HG03460 (cell line): ENCODE results near the gene PHLDB3.

Experiments
- ATAC-seq: cut with Tn5 transposase; IDR thresholded peaks from one replicate; pipeline ENCODE4 v1.9.1; 2021; ENCODE audit not compliant: unreplicated experiment

PHLDB3 gene

DNA sequence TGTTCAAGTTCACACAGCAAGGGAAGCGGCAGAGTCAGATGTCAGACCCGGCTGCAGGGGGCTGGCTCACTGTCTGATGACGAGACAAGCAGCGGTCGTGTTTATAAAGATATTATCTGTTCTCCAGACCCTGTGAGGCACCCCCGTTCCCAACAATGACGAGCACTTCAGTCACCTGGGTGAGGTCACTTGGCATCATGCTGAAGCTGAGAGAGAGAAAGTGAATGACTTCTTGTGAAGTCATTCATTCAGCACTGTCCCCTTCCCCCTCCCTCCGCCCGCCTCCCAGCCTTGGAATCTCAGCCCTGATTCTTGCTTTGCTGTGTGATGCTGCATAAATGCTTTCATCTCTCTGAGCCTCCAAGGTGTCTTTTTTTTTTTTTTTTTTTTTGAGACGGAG is 34.3 kb downstream of the PHLDB3 start:
- no peak for ATAC-seq

DNA sequence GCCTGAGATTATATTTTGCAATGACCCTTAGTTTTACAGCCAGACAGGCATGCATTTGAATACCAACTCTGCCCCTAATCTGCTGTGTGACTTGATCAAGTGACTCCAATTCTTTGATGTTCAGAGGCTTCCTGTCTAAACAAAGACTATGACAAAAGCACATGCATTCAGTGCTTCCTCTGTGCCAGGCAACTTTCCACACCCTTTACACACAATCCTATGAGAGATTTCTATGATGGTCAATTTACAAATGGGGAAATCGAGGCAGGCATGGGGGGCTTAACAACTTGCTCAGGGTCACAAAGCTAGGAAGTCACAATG is 35.4 kb downstream of the PHLDB3 start:
- no peak for ATAC-seq

DNA sequence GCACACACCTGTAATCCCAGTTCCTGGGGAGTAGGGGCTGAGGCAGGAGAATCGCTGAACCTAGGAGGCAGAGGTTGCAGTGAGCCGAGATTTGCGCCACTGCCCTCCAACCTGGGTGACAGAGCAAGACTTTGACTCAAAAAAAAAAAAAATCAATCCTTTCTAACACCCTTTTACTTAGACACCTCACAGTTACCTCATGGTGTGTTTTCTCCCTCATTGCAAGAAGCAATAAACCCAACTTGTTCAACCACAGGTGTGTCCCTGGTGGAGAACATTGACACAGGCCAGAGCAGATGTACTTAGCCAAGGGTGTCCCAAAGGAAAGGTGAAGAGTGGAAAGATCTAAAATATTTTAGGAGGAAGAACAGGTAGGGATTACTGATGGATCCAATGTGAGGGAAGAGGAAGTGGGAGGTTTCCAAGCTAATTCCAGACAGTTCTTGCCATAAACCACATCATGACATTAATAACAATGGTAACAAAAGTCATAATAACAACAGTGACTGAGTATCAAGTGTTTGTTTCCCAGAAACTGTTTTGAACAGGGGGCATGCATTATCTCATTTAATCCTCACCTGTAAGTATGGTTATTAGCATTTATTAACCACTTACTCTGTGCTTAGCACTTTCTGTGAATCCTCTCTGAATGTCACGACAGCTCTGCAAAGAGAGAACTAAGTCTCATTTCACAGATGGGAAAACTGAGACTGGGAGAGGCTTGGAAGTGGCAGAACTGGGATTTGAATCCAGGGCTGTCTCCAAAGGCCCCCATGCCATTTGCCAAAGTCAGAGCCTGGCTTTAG is 36.0 kb downstream of the PHLDB3 start:
- no peak for ATAC-seq

DNA sequence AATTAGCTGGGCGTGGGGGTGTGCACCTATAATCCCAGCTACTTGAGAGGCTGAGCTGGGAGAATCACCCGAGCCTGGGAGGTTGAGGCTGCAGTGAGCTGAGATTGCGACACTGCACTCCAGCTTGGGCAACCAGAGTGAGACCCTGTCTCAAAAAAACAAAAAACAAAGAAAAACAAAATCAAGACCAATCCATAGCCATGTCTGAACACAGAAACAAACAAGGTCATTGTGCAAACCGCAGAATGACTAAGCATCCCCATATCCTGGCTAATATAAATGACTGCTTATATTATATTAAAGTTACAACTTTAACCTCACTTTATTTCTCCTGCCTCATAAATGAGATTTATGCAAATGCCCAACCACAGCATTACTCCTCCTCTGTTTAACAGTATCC is 36.8 kb downstream of the PHLDB3 start:
- no peak for ATAC-seq

DNA sequence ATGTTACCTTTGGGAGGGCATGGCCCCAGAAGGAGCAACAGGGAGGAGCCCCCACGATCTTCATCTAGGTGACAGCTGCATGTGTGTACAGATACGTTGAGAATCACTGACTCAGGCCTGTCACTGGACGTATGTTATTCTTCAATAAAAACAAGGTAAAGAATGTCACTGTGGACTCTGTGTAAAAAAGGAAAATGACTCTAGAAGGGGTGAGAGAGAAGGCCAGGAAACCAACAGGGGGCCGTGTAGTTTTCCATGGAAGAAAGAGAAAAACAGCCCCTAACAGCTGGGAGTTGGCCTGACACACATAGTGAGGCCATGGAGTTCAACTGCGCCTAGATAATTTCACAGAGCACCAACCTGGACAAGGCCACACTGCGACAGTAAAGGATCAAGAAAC is 37.3 kb downstream of the PHLDB3 start:
- no peak for ATAC-seq

GRCh38 chr19:43466793-43467192 is 37.8 kb downstream of the PHLDB3 start:
- ATAC-seq = no peak

DNA sequence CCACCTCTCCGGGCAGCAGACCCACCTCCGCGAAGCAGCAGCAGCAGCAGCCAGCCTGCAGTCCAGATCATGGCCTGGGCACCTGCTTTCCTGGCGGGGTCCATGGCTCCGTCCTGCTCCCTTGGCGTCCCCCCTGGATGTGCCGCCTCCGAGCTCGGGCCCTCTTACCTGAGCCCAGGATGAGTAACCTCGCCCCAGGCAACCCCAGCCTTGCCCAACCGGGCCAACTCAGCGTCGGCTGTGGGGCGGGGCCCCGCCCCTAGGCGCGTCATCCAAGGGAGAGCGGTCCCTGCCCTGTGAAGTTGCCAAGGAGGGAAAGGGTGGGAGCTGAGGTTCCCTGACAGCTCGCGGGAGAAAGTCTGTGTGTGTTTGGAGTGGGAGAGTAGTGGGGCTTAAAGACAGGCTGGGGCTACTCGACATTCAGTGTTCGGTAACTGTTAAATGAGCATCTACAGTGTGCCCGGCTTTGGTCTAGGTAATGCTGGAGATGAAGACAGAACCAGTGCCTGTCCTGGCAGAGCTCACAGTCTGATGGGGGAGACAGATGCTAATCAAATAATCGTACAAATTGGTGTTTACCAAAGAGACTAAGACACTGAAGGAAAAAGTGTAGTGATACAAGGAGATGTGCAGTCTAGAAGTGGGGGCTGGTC is 39.0 kb downstream of the PHLDB3 start, which contains the start of gene LYPD3:
Gene LYPD3 (minus strand): TSS at position 141 of the 653 bp plus-strand sequence. CDS start 37 bp downstream, at position 104.
- no peak for ATAC-seq

DNA sequence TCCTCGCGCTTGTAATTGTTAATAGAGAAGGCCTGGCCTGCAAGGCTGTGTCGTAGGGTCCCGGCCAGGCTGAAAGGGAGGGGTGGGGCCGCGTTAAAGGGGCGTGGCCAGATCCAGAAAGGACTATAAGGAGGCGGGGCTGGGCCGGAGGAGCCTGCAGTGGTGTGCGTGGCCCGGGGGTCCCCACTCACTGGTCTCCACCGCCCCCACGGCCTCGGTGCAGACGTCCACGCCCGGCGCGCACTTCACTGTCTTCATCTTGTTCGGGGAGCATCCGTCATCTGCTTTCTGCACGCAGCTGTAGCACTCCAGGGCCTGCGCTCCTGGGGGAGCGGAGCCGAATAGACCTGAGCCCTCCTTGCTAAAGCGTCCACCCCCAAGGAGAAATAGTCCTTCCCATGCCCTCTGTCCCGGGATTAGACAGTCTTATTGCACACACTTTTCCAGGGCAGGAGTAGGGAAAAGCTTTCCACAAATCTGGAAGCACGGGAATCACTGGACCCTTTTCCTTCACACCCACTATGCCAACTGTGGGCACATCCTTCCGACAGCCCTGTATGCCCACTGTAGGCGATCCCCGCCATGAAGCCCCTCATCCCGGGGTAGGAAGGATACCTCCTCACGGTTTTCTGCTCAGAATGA is 40.3 kb downstream of the PHLDB3 start:
- peak; percentile 33 for ATAC-seq

DNA sequence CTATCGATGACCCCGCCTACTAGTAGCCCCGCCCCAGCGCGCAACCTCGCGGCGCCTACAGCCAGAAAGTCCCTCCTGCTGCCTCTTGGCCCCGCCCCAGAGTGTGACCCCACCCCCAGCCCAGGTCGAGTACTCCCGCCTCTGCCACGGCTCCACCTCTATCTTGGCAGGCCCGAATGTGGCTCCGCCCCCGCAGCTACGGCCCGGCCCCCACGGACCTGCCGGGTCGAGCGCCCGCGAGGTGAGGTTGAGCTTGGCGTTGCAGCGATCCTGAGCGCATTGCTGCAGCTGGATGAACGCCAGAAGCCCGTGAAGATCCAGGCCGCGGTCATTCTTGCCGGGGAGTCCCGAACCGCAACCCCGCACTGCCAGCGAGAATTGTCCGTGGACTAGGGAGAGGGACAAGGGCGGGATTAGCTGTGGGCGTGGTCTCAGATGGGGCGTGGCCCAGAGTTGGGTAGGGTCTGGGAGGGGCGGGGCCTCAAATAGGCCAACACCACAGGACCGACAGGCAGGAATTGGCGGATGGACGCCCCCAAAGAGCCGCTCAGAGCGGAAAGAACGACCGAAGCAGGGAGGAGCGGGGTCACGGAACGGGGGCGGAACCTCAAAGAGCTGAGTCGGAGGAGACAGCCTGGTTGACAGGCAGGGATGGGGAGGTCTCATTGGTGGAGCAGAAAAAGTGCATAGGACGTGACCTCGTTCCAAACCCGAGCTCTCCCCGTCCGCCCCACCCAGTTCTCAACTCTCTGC is 41.0 kb downstream of the PHLDB3 start:
- ATAC-seq = peak; percentile 78

- ATAC-seq = no peak
Observed at GRCh38 chr19:43462785-43463380, 41.7 kb downstream of the PHLDB3 start.

GRCh38 chr19:43462383-43462782 is 42.2 kb downstream of the PHLDB3 start:
- no peak for ATAC-seq

DNA sequence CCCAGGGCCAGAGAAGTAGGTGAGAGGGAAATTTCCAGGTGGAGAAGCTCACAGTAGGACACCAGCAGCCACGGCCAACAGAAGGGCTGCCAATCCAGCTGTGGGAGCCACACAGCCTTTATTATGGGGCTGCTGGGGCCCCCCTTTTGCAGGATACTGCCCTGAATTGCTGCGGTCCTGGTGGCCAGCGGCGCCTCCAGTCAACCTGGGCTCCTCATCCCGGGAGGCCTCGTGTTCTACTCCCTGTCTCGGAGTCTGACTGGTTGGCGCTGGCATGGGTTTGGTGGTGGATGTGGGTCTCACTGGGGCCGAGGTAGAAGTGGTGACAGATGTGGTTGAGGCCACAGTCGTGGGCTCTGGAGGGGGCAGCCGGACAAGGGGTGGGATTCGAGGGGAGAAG is 43.2 kb downstream of the PHLDB3 start:
- no peak for ATAC-seq

- ATAC-seq = no peak
Observed at GRCh38 chr19:43460362-43461016, 44.1 kb downstream of the PHLDB3 start.

- ATAC-seq = no peak
Observed at GRCh38 chr19:43457809-43458208, 46.7 kb downstream of the PHLDB3 start.

DNA sequence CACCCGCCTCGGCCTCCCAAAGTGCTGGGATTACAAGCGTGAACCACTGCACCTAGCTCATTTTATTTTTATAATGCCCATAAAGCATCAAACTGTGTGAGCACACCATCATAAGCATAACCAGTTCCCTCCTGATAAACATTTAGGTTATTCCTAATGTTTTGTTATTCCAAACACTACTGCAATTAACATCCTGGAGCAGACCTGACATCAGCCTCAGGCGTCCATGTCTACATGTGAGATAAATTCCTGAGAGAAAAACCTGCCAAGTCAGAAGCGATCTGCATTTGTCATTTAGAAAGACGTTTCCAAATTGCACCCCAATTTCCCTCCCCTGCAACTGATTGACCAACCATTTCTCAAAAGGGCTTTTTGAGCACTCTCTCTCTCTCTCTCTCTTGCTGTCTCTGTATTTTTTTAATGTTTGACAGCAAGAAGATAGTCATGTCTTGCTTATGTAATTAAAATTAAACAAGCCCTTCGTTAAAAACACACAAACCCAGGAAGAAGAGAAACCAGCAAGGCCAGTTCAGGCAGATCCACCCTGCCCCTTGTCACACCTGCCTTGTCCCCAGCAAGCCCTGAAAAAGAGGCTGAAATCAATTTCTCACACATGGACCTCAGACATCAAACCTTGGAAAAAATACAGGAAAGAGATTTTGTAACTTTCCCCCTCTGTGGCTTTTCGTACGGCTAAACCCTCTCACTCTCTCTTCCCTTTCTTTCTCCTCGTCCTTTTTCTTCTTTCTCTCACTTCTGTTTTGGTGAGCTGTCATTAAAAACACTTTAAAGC is 49.0 kb downstream of the PHLDB3 start:
- no peak for ATAC-seq

GRCh38 chr19:43454031-43454430 is 50.5 kb downstream of the PHLDB3 start:
- ATAC-seq = no peak

GRCh38 chr19:43452582-43452981 is 52.0 kb downstream of the PHLDB3 start:
- ATAC-seq = no peak

DNA sequence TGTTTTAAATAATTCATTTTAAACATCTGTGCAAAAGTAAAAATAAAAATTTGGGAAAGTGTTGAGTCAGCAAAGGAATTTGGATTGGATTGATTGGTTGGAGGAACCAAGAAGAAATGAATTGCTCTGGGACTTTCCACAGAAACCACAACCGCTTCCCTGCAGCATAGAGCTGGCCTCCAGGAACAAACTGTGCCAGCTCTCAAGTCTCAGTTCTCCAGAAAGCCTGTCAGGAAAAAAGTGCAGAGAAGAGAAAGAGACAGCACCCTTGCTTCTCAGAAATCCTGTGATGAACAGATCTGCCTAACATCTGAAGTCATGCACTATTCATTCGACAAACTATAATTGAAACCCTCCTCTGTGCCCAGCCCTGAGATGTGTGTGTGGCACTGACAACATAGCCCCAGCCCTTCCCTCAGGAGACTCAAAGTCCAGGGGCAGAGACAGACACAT is 54.0 kb downstream of the PHLDB3 start:
- no peak for ATAC-seq

DNA sequence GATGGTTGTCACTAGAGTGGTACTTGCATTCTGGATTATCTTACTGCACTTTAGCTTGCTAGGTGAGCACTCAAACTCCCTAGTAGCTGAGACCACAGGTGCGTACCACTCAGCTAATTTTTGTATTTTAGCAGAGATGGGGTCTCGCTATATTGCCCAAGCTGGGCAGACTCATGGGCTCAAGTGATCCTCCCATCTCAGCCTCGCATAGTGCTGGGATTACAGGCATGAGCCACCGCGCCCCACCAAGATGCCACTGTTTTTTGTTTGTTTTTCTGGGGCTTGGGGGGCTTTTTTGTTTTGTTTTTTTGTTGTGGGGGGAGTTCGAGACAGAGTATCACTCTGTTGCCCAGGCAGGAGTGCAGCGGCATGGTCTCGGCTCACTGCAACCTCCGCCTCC is 56.9 kb downstream of the PHLDB3 start:
- no peak for ATAC-seq
